A549 (cell line): ENCODE data around the gene TMEM131. TPM values are rescaled to one million over a fixed set of nuclear protein-coding genes. Genes with fewer than 3 reads are reported as not detected.

Experiments used
- ATAC-seq, 2 experiments: fragments of 200-7000 bp in 1 of 2; fragments of >200 bp in 1 of 2; cut with Nextera tagmentation in 1 of 2; cut with Tn5 transposase in 1 of 2; 3 replicates each; pipeline versions ENCODE4 v1.8.0 to v1.9.1; 2018 to 2020; ENCODE audit warnings: mild to moderate bottlenecking in 1 of 2, moderate library complexity in 1 of 2
- CTCF ChIA-PET: fragments of 300-600 bp; sonication (Branson Sonifier 250); formaldehyde crosslinking; extraction: SDS; loops from one replicate; lab custom pipeline; 2021; ENCODE audit warnings: antibody characterized with exemption, inconsistent platforms; lab: Yijun Ruan, JAX
- POLR2A ChIA-PET: fragments of 350-600 bp; formaldehyde crosslinking; extraction: SDS; loops from one replicate; lab custom pipeline; 2021; ENCODE audit warnings: antibody characterized with exemption, inconsistent platforms; lab: Yijun Ruan, JAX
- DNase-seq, 2 experiments: peaks; one replicate each; pipeline versions ENCODE4 v3.0.0 to v3.0.0-alpha.2; 2011 to 2016; ENCODE audit warnings: low read depth in 1 of 2, low spot score in 1 of 2
- FAIRE-seq: peaks from 2 replicates; lab custom pipeline; 2011; peaks lifted over from hg19 to GRCh38; lab: Jason Lieb, UNC
- H3K27ac ChIP-seq, 2 experiments: fragments of >200 bp; sonication (Bioruptor Twin); formaldehyde crosslinking; 3 replicates each; pipeline ENCODE4 v1.5.1; 2016 to 2017
- H3K4me1 ChIP-seq: fragments of >200 bp; sonication (Bioruptor Twin); formaldehyde crosslinking; 3 replicates; pipeline ENCODE4 v1.6.1; 2016
- H3K4me2 ChIP-seq: fragments of >200 bp; sonication (Bioruptor Twin); formaldehyde crosslinking; 3 replicates; pipeline ENCODE4 v1.6.1; 2016
- H3K4me3 ChIP-seq: fragments of >200 bp; sonication (Bioruptor Twin); formaldehyde crosslinking; 3 replicates; pipeline ENCODE4 v1.5.1; 2016
- H3K9me3 ChIP-seq: fragments of >200 bp; sonication (Bioruptor Twin); formaldehyde crosslinking; 3 replicates; pipeline ENCODE4 v1.6.1; 2016
- BHLHE40 ChIP-seq: IDR thresholded peaks from 2 replicates; pipeline ENCODE4 v1.6.1; 2012; ENCODE audit warnings: low read depth, low read length, inconsistent platforms
- CBX2 ChIP-seq: fragments of 200-600 bp; sonication (generic); IDR thresholded peaks from 2 replicates; pipeline ENCODE4 v1.6.1; 2016; ENCODE audit warnings: low read depth, mild to moderate bottlenecking, borderline replicate concordance
- EHMT2 ChIP-seq: fragments of 200-600 bp; sonication (generic); IDR thresholded peaks from 2 replicates; pipeline ENCODE4 v1.6.1; 2016; ENCODE audit warnings: antibody characterized with exemption, low read depth, mild to moderate bottlenecking, moderate library complexity
- EP300 ChIP-seq, 2 experiments: fragments of >200 bp; sonication (Bioruptor Twin); formaldehyde crosslinking; IDR thresholded peaks; 2 replicates in 1 of 2; 3 replicates in 1 of 2; pipeline ENCODE4 v1.6.1; 2016 to 2017
- FOSL2 ChIP-seq, 2 experiments: fragments of 450-650 bp in 1 of 2; fragments of >200 bp in 1 of 2; sonication (Bioruptor Twin) in 1 of 2; formaldehyde crosslinking; IDR thresholded peaks; 2 replicates each; pipeline versions ENCODE4 v1.5.0 to v1.6.1; 2016 to 2020; ENCODE audit warnings: mild to moderate bottlenecking in 1 of 2, moderate library complexity in 1 of 2
- GATA3 ChIP-seq: IDR thresholded peaks from 2 replicates; pipeline ENCODE4 v1.6.1; 2012; ENCODE audit warnings: borderline replicate concordance
- HDAC2 ChIP-seq: fragments of 200-600 bp; sonication (generic); IDR thresholded peaks from 2 replicates; pipeline ENCODE4 v1.6.1; 2016
- HES2 ChIP-seq: fragments of >200 bp; sonication (Bioruptor Twin); formaldehyde crosslinking; IDR thresholded peaks from 2 replicates; pipeline ENCODE4 v1.6.1; 2016
- HEYL ChIP-seq: fragments of 250-450 bp; sonication (Bioruptor Pico); IDR thresholded peaks from 2 replicates; pipeline ENCODE4 v1.8.0; 2021; ENCODE audit warnings: mild to moderate bottlenecking, moderate library complexity
- HOXA7 ChIP-seq: fragments of 250-450 bp; sonication (Bioruptor Pico); IDR thresholded peaks from 2 replicates; pipeline ENCODE4 v1.5.0; 2020; ENCODE audit warnings: mild to moderate bottlenecking, moderate library complexity
- HOXB13 ChIP-seq: fragments of 250-450 bp; sonication (Bioruptor Pico); IDR thresholded peaks from 2 replicates; pipeline ENCODE4 v1.5.0; 2020; ENCODE audit warnings: low read depth, mild to moderate bottlenecking, moderate library complexity
- KDM1A ChIP-seq: fragments of 200-600 bp; sonication (generic); IDR thresholded peaks from 2 replicates; pipeline ENCODE4 v1.6.1; 2016; ENCODE audit warnings: low read depth, mild to moderate bottlenecking
- MYC ChIP-seq: IDR thresholded peaks from 2 replicates; pipeline ENCODE4 v1.6.1; 2012; ENCODE audit warnings: mild to moderate bottlenecking, inconsistent platforms, low read length, improper control_type of control experiment, borderline replicate concordance
- NR3C1 ChIP-seq: fragments of >200 bp; sonication (Bioruptor Twin); formaldehyde crosslinking; IDR thresholded peaks from 3 replicates; pipeline ENCODE4 v1.6.1; 2017
- POLR2A ChIP-seq: IDR thresholded peaks from 2 replicates; pipeline ENCODE4 v1.6.1; 2012; ENCODE audit warnings: mild to moderate bottlenecking, low read length
- RAD21 ChIP-seq, 2 experiments: fragments of >200 bp in 1 of 2; sonication (Bioruptor Twin) in 1 of 2; formaldehyde crosslinking in 1 of 2; IDR thresholded peaks in 1 of 2; conservative IDR thresholded peaks in 1 of 2; 2 replicates in 1 of 2; 3 replicates in 1 of 2; pipeline ENCODE4 v1.6.1; 2012 to 2018; ENCODE audit warnings: inconsistent platforms in 1 of 2
- RARB ChIP-seq: fragments of 250-450 bp; sonication (Bioruptor Pico); IDR thresholded peaks from 2 replicates; pipeline ENCODE4 v1.8.0; 2021; ENCODE audit warnings: mild to moderate bottlenecking, moderate library complexity
- ZC3H11A ChIP-seq: fragments of 450-650 bp; IDR thresholded peaks from 2 replicates; pipeline ENCODE4 v1.6.1; 2014; ENCODE audit warnings: antibody characterized with exemption, mild to moderate bottlenecking
- ZSCAN20 ChIP-seq: fragments of 250-450 bp; sonication (Bioruptor Pico); IDR thresholded peaks from 2 replicates; pipeline ENCODE4 v1.8.0; 2022; ENCODE audit warnings: mild to moderate bottlenecking, moderate library complexity
- WGBS: methylation state at CpG from one replicate; pipeline ENCODE4 v1.1.6; 2017; ENCODE audit errors: missing lambda C conversion rate; 5-methylcytosine and 5-hydroxymethylcytosine counted together
- polyA plus RNA-seq, 4 experiments: library from polyadenylated mRNA; depleted of rRNA in 3 of 4; stranded (reverse); fragments of >200 nt; fragmentation: RNase III in 1 of 4; extraction: RNeasy Plus Mini Kit Qiagen cat#74134 plus additional on column Dnase treatment in 1 of 4; gene quantifications; 2 replicates in 3 of 4; 3 replicates in 1 of 4; pipeline ENCODE4 v1.2.3, GENCODE V29; 2011 to 2017
- TF ChIP-seq, protein P1 (sequence below): fragments of >200 bp; sonication (Bioruptor Twin); formaldehyde crosslinking; IDR thresholded peaks from 3 replicates; pipeline ENCODE4 v1.6.1; 2016
- TF ChIP-seq, protein P2 (sequence below): fragments of 250-450 bp; sonication (Bioruptor Pico); IDR thresholded peaks from 2 replicates; pipeline ENCODE4 v1.5.0; 2020; ENCODE audit warnings: low read depth, mild to moderate bottlenecking, moderate library complexity
- TF ChIP-seq, protein P3 (sequence below): fragments of 450-650 bp; IDR thresholded peaks from 2 replicates; pipeline ENCODE4 v1.6.1; 2014; ENCODE audit warnings: antibody characterized with exemption
- TF ChIP-seq, protein P4 (sequence below): fragments of 150-350 bp; IDR thresholded peaks from 2 replicates; pipeline ENCODE4 v1.6.1; 2014; ENCODE audit warnings: low read depth, mild to moderate bottlenecking, low read length

Gene TMEM131
- polyA plus RNA-seq, 2 of the 4 experiments (the other 2 are of a cell fraction): 14.5 to 21.8 TPM

- no peak overlapping the region for H3K27ac ChIP-seq
- CTCF ChIA-PET: interaction anchor here (0.8 to 1.3 kb wide), 2 partner anchors 89 to 157 kb away, joined by 3 to 5 read pairs; no protein-coding TSS in a partner anchor
- no peak overlapping the region for H3K4me2 ChIP-seq
- TF ChIP-seq FOSL2 (IDR thresholded peaks at IDR 0.05) (no peak), FOSL2 (CRISPR knock-in tag; IDR thresholded peaks at IDR 0.05) (no peak), EHMT2 (no peak), CBX2 (no peak), HDAC2 (no peak), POLR2A (no peak), RAD21 (conservative IDR thresholded peaks at IDR 0.05 in 1 of 2, IDR thresholded peaks at IDR 0.05 in 1 of 2) (no peak), EP300 (IDR thresholded peaks at IDR 0.05) (no peak), HOXB13 (no peak), RARB (no peak), BHLHE40 (no peak)
- TF ChIP-seq, protein P1, sequence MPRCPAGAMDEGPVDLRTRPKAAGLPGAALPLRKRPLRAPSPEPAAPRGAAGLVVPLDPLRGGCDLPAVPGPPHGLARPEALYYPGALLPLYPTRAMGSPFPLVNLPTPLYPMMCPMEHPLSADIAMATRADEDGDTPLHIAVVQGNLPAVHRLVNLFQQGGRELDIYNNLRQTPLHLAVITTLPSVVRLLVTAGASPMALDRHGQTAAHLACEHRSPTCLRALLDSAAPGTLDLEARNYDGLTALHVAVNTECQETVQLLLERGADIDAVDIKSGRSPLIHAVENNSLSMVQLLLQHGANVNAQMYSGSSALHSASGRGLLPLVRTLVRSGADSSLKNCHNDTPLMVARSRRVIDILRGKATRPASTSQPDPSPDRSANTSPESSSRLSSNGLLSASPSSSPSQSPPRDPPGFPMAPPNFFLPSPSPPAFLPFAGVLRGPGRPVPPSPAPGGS: no peak
- TF ChIP-seq, all 56 proteins: peak for 0
- no peaks in the 10 kb centered on the region for H3K9me3 ChIP-seq
- ATAC-seq (no peak), DNase-seq (no peak), FAIRE-seq (no peak)
- H3K4me3 ChIP-seq: no peak overlapping the region
- H3K4me1 ChIP-seq: peaks cover 26% of the 10 kb centered on the region
- POLR2A ChIA-PET: no interaction called here
- 44% methylated on average over 1 of the region's 1 CpG for WGBS
These were observed 31.9 kb downstream of the TMEM131 start for GRCh38 chr2:97963880-97964279.

DNA sequence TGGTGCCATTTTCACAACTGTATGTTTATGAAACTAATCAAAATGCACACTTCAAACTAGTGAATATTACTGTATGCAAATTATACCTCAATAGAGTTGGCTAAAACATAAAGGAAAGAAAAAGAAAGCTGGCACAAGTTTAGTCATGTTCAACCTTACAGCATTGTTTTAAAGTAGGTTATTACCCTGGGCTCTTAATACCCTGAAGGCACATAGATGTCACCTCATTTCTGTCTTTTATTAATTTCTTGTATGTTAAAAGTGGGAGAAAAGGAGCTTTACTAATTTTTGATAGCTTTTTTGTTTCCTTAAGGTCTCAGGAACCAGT lies 32.7 kb downstream of the TMEM131 start:
- CTCF ChIA-PET: interaction anchor here (1.3 kb wide), 1 partner anchor 156 kb away, joined by 5 read pairs; no protein-coding TSS in a partner anchor

More for the DNA sequence above, 32.7 kb downstream of the TMEM131 start:
- DNase-seq: no peak
- no peaks in the 10 kb centered on the region for H3K9me3 ChIP-seq
- no peak for FAIRE-seq
- TF ChIP-seq HOXA7: no peak
- TF ChIP-seq NR3C1: no peak
- TF ChIP-seq ZSCAN20 (CRISPR knock-in tag): no peak
- no peak for TF ChIP-seq KDM1A
- no peak for TF ChIP-seq GATA3
- TF ChIP-seq, protein P2, sequence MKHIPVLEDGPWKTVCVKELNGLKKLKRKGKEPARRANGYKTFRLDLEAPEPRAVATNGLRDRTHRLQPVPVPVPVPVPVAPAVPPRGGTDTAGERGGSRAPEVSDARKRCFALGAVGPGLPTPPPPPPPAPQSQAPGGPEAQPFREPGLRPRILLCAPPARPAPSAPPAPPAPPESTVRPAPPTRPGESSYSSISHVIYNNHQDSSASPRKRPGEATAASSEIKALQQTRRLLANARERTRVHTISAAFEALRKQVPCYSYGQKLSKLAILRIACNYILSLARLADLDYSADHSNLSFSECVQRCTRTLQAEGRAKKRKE (CRISPR knock-in tag): no peak
- TF ChIP-seq, protein P1: no peak
- TF ChIP-seq, protein P3, sequence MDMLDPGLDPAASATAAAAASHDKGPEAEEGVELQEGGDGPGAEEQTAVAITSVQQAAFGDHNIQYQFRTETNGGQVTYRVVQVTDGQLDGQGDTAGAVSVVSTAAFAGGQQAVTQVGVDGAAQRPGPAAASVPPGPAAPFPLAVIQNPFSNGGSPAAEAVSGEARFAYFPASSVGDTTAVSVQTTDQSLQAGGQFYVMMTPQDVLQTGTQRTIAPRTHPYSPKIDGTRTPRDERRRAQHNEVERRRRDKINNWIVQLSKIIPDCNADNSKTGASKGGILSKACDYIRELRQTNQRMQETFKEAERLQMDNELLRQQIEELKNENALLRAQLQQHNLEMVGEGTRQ: no peak
- no peak for TF ChIP-seq MYC
- TF ChIP-seq, protein P4, sequence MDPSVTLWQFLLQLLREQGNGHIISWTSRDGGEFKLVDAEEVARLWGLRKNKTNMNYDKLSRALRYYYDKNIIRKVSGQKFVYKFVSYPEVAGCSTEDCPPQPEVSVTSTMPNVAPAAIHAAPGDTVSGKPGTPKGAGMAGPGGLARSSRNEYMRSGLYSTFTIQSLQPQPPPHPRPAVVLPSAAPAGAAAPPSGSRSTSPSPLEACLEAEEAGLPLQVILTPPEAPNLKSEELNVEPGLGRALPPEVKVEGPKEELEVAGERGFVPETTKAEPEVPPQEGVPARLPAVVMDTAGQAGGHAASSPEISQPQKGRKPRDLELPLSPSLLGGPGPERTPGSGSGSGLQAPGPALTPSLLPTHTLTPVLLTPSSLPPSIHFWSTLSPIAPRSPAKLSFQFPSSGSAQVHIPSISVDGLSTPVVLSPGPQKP: no peak
- TF ChIP-seq BHLHE40: no peak
- TF ChIP-seq FOSL2 (IDR thresholded peaks at IDR 0.05): no peak
- no peak for TF ChIP-seq FOSL2 (CRISPR knock-in tag; IDR thresholded peaks at IDR 0.05)
- no peak for TF ChIP-seq HES2
- TF ChIP-seq HEYL (CRISPR knock-in tag): no peak
- TF ChIP-seq ZC3H11A: no peak
- TF ChIP-seq, all 56 proteins: peak for 0
- peaks cover 22% of the 10 kb centered on the region for H3K4me1 ChIP-seq
- POLR2A ChIA-PET: no interaction called here
- no peak overlapping the region for H3K27ac ChIP-seq
- no peak overlapping the region for H3K4me3 ChIP-seq
- ATAC-seq: no peak
- no peak overlapping the region for H3K4me2 ChIP-seq
